ENCODE results near the gene ZNF385D.
"Not testable (repeated sequence)": the region's sequence is repeated elsewhere in the genome, so short reads cannot be mapped to it uniquely, and the experiment has no call there.

DNA sequence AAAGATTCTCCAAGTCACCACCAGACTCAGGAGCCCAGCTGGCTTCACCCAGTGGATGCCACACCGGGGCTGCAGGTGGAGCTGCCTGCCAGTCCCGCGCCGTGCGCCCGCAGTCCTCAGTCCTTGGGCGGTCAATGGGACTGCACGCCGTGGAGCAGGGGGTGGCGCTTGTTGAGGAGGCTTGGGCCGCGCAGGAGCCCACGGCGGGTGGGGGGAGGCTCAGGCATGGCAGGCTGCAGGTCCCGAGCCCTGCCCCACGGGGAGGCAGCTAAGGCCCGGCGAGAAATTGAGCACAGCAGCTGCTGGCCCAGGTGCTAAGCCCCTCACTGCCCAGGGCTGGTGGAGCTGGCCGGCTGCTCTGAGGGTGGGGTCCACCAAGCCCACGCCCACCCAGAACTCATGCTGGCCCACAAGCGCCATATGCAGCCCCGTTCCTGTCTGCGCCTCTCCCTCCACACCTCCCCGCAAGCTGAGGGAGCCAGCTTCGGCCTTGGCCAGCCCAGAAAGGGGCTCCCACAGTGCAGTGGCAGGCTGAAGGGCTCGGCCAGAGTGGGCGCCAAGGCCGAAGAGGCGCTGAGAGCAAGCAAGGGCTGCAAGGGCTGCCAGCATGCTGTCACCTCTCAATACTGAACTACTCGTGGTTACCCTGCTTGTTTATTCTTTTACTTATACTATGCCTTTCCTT lies 363.7 kb downstream of the ZNF385D start:
- not testable (repeated sequence) for TF ChIP-seq EZH2 (IDR thresholded peaks at IDR 0.05; ENCODE audit: low read depth)
- TF ChIP-seq, protein P1, sequence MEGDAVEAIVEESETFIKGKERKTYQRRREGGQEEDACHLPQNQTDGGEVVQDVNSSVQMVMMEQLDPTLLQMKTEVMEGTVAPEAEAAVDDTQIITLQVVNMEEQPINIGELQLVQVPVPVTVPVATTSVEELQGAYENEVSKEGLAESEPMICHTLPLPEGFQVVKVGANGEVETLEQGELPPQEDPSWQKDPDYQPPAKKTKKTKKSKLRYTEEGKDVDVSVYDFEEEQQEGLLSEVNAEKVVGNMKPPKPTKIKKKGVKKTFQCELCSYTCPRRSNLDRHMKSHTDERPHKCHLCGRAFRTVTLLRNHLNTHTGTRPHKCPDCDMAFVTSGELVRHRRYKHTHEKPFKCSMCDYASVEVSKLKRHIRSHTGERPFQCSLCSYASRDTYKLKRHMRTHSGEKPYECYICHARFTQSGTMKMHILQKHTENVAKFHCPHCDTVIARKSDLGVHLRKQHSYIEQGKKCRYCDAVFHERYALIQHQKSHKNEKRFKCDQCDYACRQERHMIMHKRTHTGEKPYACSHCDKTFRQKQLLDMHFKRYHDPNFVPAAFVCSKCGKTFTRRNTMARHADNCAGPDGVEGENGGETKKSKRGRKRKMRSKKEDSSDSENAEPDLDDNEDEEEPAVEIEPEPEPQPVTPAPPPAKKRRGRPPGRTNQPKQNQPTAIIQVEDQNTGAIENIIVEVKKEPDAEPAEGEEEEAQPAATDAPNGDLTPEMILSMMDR (conservative IDR thresholded peaks at IDR 0.05), result not testable (repeated sequence)

All from PC-9 (cell line).